ENCODE data around the gene U2SURP. TPM values are rescaled to one million over a fixed set of nuclear protein-coding genes. Genes with fewer than 3 reads are reported as not detected.

The U2SURP gene
- total RNA-seq, 1 experiment from 2014 or later, result 168 TPM

DNA sequence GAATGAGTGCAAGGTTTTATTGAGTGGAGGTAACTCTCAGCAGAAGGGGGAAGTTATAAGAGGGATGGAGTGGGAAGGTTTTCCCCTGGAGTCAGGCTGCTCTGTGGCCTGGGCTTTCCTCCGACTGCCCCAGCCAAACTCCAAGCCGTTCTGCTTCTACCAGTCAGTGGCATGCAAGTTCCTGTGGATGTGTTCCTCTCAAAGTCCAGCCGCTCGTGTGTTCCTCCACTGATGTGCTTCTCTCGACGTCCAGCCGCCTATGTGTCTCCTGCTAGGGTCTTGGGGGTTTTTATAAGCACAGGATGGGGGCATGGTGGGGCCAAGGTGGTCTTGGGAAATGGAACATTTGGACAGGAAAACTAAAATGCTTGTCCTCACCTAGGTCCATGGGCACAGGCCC lies 9.0 kb upstream of the U2SURP start:
- H3T11ph ChIP-seq (ENCODE audit: low read length), result no peak overlapping the region
- H2BK5ac ChIP-seq (ENCODE audit: insufficient read length, low read length), result no peak overlapping the region
- no peak overlapping the region for H3K18ac ChIP-seq (ENCODE audit: insufficient read length, low read depth, low read length)
- peaks cover 5% of the 10 kb centered on the region in 2 experiments for H3K4me1 Mint-ChIP-seq
- no peak overlapping the region for H3K27ac ChIP-seq (ENCODE audit: insufficient read length, low read depth, low read length)
- H3K36me3 Mint-ChIP-seq (ENCODE audit: insufficient read depth in 1 of 3, low read depth in 3 of 3), result no peaks in the 10 kb centered on the region; a peak in 1 of 7 replicates
- no peaks in the 10 kb centered on the region for H3K27me3 ChIP-seq (ENCODE audit: insufficient read depth, low read length)
- no peak overlapping the region for H2AK5ac ChIP-seq (ENCODE audit: insufficient read length, low read length)
- H4K91ac ChIP-seq (ENCODE audit: insufficient read length, low read depth, low read length), result no peak overlapping the region
- H2BK15ac ChIP-seq (ENCODE audit: low read depth, low read length), result no peak overlapping the region
- H2AFZ ChIP-seq (ENCODE audit: low read length), result no peak overlapping the region
- H4K20me1 ChIP-seq (ENCODE audit: control insufficient read depth, insufficient read depth, insufficient read length), result no peaks in the 10 kb centered on the region
- no peak overlapping the region; a peak in 1 of 7 replicates for H3K27ac Mint-ChIP-seq
- H3K9ac ChIP-seq (ENCODE audit: extremely low read depth, insufficient read length, low read length), result no peak overlapping the region
- no peaks in the 10 kb centered on the region for H3K9me3 Mint-ChIP-seq
- H2BK120ac ChIP-seq (ENCODE audit: low read depth, low read length, poor library complexity, severe bottlenecking), result no peak overlapping the region
- no peaks in the 10 kb centered on the region for H3K79me2 ChIP-seq (ENCODE audit: insufficient read depth, low read length)
- H4K5ac ChIP-seq (ENCODE audit: insufficient read length, low read depth, low read length), result no peak overlapping the region
- H3K9me3 ChIP-seq (ENCODE audit: control insufficient read depth, low read depth, low read length), result no peaks in the 10 kb centered on the region
- no peak overlapping the region for H3K4me2 ChIP-seq (ENCODE audit: insufficient read depth, insufficient read length, low read length)
- no peak overlapping the region for H3K23ac ChIP-seq (ENCODE audit: insufficient read length, low read depth, low read length)
- H3K14ac ChIP-seq (ENCODE audit: insufficient read depth, low read length), result no peak overlapping the region
- no peak overlapping the region for H4K8ac ChIP-seq (replicated peaks; ENCODE audit: insufficient read length, low read depth, low read length)
- TF ChIP-seq, protein P1, sequence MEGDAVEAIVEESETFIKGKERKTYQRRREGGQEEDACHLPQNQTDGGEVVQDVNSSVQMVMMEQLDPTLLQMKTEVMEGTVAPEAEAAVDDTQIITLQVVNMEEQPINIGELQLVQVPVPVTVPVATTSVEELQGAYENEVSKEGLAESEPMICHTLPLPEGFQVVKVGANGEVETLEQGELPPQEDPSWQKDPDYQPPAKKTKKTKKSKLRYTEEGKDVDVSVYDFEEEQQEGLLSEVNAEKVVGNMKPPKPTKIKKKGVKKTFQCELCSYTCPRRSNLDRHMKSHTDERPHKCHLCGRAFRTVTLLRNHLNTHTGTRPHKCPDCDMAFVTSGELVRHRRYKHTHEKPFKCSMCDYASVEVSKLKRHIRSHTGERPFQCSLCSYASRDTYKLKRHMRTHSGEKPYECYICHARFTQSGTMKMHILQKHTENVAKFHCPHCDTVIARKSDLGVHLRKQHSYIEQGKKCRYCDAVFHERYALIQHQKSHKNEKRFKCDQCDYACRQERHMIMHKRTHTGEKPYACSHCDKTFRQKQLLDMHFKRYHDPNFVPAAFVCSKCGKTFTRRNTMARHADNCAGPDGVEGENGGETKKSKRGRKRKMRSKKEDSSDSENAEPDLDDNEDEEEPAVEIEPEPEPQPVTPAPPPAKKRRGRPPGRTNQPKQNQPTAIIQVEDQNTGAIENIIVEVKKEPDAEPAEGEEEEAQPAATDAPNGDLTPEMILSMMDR (conservative IDR thresholded peaks at IDR 0.05), result no peak
- DNase-seq, result no peak
- WGBS (ENCODE audit: extremely low coverage, insufficient read length, low lambda C conversion rate), result no CpG with 5 or more reads among the region's 7 CpGs
- no peak overlapping the region for H2BK20ac ChIP-seq (ENCODE audit: low read depth, low read length, poor library complexity, severe bottlenecking)
- H3K23me2 ChIP-seq (ENCODE audit: insufficient read length, low read depth, low read length, poor library complexity, severe bottlenecking), result no peaks in the 10 kb centered on the region
- no peak overlapping the region for H3K56ac ChIP-seq (ENCODE audit: insufficient read length, low read depth, low read length)
- H3K4me3 Mint-ChIP-seq, result no peak overlapping the region
- no peaks in the 10 kb centered on the region for H3K79me1 ChIP-seq (ENCODE audit: insufficient read depth, low read depth, low read length, poor library complexity, severe bottlenecking)
- no peaks in the 10 kb centered on the region for H3K27me3 Mint-ChIP-seq (ENCODE audit: low read depth)
- no peak overlapping the region for H3K4ac ChIP-seq (ENCODE audit: low read depth, low read length)
- H2BK12ac ChIP-seq (ENCODE audit: insufficient read length, low read depth, low read length), result no peak overlapping the region
- no peaks in the 10 kb centered on the region for H3K4me1 ChIP-seq (ENCODE audit: insufficient read depth, low read length)

All from H9 (cell line).